K562 (cell line): ENCODE data around the gene EDDM13. TPM values are rescaled to one million over a fixed set of nuclear protein-coding genes. Genes with fewer than 3 reads are reported as not detected.

Experiments
- ATAC-seq: fragments of 200-7000 bp; cut with Tn5 transposase; 3 replicates; pipeline ENCODE4 v1.9.1; 2020; ENCODE audit warnings: moderate library complexity
- BruUV-seq: library from RNA; stranded (reverse); fragments of 400-500 nt; replicated peaks from 2 replicates; lab custom pipeline; 2021; lab: Mats Ljungman, UMichigan
- CTCF ChIA-PET: fragments of 300-600 bp; formaldehyde crosslinking; extraction: SDS; loops from one replicate; lab custom pipeline; 2021; ENCODE audit warnings: low intra/inter-chr PET ratio; lab: Yijun Ruan, JAX
- POLR2A ChIA-PET: fragments of 300-600, 350-650 bp; sonication (Branson Sonifier 250); formaldehyde crosslinking; extraction: SDS; loops from one replicate; lab custom pipeline; 2021; ENCODE audit warnings: antibody characterized with exemption, inconsistent platforms; lab: Yijun Ruan, JAX
- DNase-seq, 4 experiments: peaks; one replicate each; pipeline versions ENCODE4 v3.0.0 to v3.0.0-alpha.2; 2011 to 2018; ENCODE audit warnings: low spot score in 3 of 4, mixed read lengths in 3 of 4; ENCODE audit errors: extremely low read depth in 1 of 4
- FAIRE-seq: peaks from 2 replicates; lab custom pipeline; 2011; peaks lifted over from hg19 to GRCh38; lab: Jason Lieb, UNC
- H2AFZ ChIP-seq: 2 replicates; pipeline ENCODE4 v1.6.0; 2011; ENCODE audit warnings: low read depth, low read length, control low read depth, inconsistent platforms
- H3K27ac ChIP-seq: fragments of 200-600 bp; 3 replicates; pipeline ENCODE4 v1.8.0; 2011; ENCODE audit warnings: low read depth, mild to moderate bottlenecking, control low read depth, inconsistent platforms, low read length, moderate library complexity, mixed read lengths; ENCODE audit errors: extremely low read depth
- H3K27me3 ChIP-seq, 2 experiments: fragments of 300-600 bp in 1 of 2; 2 replicates in 1 of 2; 3 replicates in 1 of 2; pipeline versions ENCODE4 v1.6.0 to v1.8.0; 2011; ENCODE audit warnings: inconsistent platforms in 2 of 2, low read length in 2 of 2, mild to moderate bottlenecking in 1 of 2, mixed read lengths in 1 of 2, moderate library complexity in 1 of 2; ENCODE audit not compliant: control insufficient read depth in 2 of 2, insufficient read depth in 2 of 2
- H3K36me3 ChIP-seq: fragments of 300-600 bp; 3 replicates; pipeline ENCODE4 v1.8.0; 2011; ENCODE audit warnings: mild to moderate bottlenecking, low read length, inconsistent platforms; ENCODE audit not compliant: control insufficient read depth, insufficient read depth
- H3K4me1 ChIP-seq, 2 experiments: fragments of 200-600 bp in 1 of 2; replicated peaks in 1 of 2; 2 replicates in 1 of 2; 3 replicates in 1 of 2; pipeline versions ENCODE4 v1.5.1 to v1.8.0; 2011; ENCODE audit warnings: inconsistent platforms in 2 of 2, low read length in 2 of 2, mild to moderate bottlenecking in 1 of 2, mixed read lengths in 1 of 2, moderate library complexity in 1 of 2; ENCODE audit not compliant: control insufficient read depth in 2 of 2, insufficient read depth in 2 of 2
- H3K4me2 ChIP-seq: 2 replicates; pipeline ENCODE4 v1.6.1; 2011; ENCODE audit warnings: low read length, control low read depth, inconsistent platforms, mixed read lengths; ENCODE audit not compliant: insufficient read depth
- H3K4me3 ChIP-seq: fragments of 200-600 bp; sonication (generic), shearing (Covaris generic); 2 replicates; pipeline ENCODE4 v1.5.1; 2016; ENCODE audit warnings: control low read depth, inconsistent platforms
- H3K79me2 ChIP-seq: fragments of 200-600 bp; 3 replicates; pipeline ENCODE4 v1.8.0; 2011; ENCODE audit warnings: low read length, inconsistent platforms; ENCODE audit not compliant: control insufficient read depth, insufficient read depth
- H3K9ac ChIP-seq, 2 experiments: 2 replicates each; pipeline versions ENCODE4 v1.6.0 to v1.6.1; 2011; ENCODE audit warnings: low read depth in 2 of 2, low read length in 2 of 2, control low read depth in 1 of 2, inconsistent platforms in 1 of 2, mild to moderate bottlenecking in 1 of 2, mixed read lengths in 1 of 2; ENCODE audit not compliant: insufficient read depth in 1 of 2
- H3K9me1 ChIP-seq: one replicate; pipeline ENCODE4 v1.6.0; 2011; ENCODE audit warnings: inconsistent platforms, mild to moderate bottlenecking, low read length, moderate library complexity; ENCODE audit not compliant: control insufficient read depth, insufficient read depth
- H3K9me3 ChIP-seq: replicated peaks from 2 replicates; pipeline ENCODE4 v1.5.1; 2011; ENCODE audit warnings: low read depth, low read length, inconsistent platforms; ENCODE audit not compliant: control insufficient read depth, insufficient read depth
- H4K20me1 ChIP-seq: replicated peaks from 2 replicates; pipeline ENCODE4 v1.6.1; 2011; ENCODE audit warnings: low read length, inconsistent platforms, mixed read lengths; ENCODE audit not compliant: control insufficient read depth, insufficient read depth
- CTCF ChIP-seq, 3 experiments: IDR thresholded peaks in 2 of 3; conservative IDR thresholded peaks in 1 of 3; 2 replicates each; pipeline ENCODE4 v1.5.1; 2011 to 2012; ENCODE audit warnings: low read length in 3 of 3, mild to moderate bottlenecking in 3 of 3, control low read depth in 2 of 3, improper control_type of control experiment in 1 of 3, inconsistent platforms in 1 of 3, low read depth in 1 of 3, mixed read lengths in 1 of 3, moderate library complexity in 1 of 3; ENCODE audit not compliant: insufficient read depth in 2 of 3
- KAT7 ChIP-seq: sonication (generic); formaldehyde crosslinking; IDR thresholded peaks from 2 replicates; pipeline ENCODE4 v1.8.0; 2022; ENCODE audit warnings: missing genetic modification reagents, mild to moderate bottlenecking, borderline replicate concordance
- MLLT1 ChIP-seq, 2 experiments: fragments of 450-650 bp; IDR thresholded peaks; 2 replicates each; pipeline ENCODE4 v1.6.1; 2016
- THAP7 ChIP-seq: fragments of 250-450 bp; sonication (Bioruptor Pico); IDR thresholded peaks from 2 replicates; pipeline ENCODE4 v1.5.0; 2021
- ZNF609 ChIP-seq: sonication (generic); formaldehyde crosslinking; IDR thresholded peaks from 2 replicates; pipeline ENCODE4 v1.8.1; 2023; ENCODE audit warnings: missing genetic modification reagents, mild to moderate bottlenecking, borderline replicate concordance
- ZNF717 ChIP-seq: fragments of 250-450 bp; sonication (Bioruptor Pico); IDR thresholded peaks from 2 replicates; pipeline ENCODE4 v1.5.0; 2021
- ZNF740 ChIP-seq, 3 experiments: fragments of 200-800 bp in 1 of 3; sonication (Bioruptor generic) in 1 of 3; sonication (generic) in 1 of 3; formaldehyde crosslinking in 1 of 3; IDR thresholded peaks; 2 replicates each; pipeline versions ENCODE4 v1.6.1 to v1.8.0; 2016 to 2022; ENCODE audit warnings: mild to moderate bottlenecking in 2 of 3, missing compliant biosample characterization in 2 of 3, missing genetic modification characterization in 2 of 3, missing genetic modification reagents in 1 of 3
- WGBS: fragments of 100-300 bp; shearing (Covaris generic); methylation state at CpG from one replicate; pipeline ENCODE4 v1.1.6; 2016; ENCODE audit warnings: low coverage, mixed read lengths; ENCODE audit not compliant: insufficient coverage; ENCODE audit errors: missing lambda C conversion rate; 5-methylcytosine and 5-hydroxymethylcytosine counted together
- in situ Hi-C: fragments of 300-500 bp; cut with MboI; formaldehyde crosslinking; loops from 4 replicates; pipeline ENCODE4 v1.15.0; 2018; ENCODE audit warnings: inconsistent platforms, mixed read lengths
- intact Hi-C: fragments of 100-400 bp; cut with micrococcal nuclease; formaldehyde crosslinking; loops from 2 replicates; pipeline ENCODE4 v1.14.2; 2022
- polyA plus RNA-seq, 8 experiments: library from polyadenylated mRNA; depleted of rRNA in 4 of 8; stranded (reverse) in 5 of 8; unstranded in 3 of 8; fragments of >200 nt; fragmentation: Nextera tagmentation in 2 of 8; fragmentation: Illumina TruSeq in 1 of 8; extraction: Ambion mirVana in 2 of 8; extraction: Trizol in 1 of 8; gene quantifications; 2 replicates each; pipeline versions ENCODE4 v1.2.1 to v1.2.3, GENCODE V29; 2011 to 2014; ENCODE audit warnings: inconsistent platforms in 1 of 8, missing spikeins in 1 of 8
- total RNA-seq, 7 experiments: library from RNA; depleted of rRNA in 6 of 7; stranded (reverse); fragments of >200 nt in 6 of 7; fragmentation: Illumina TruSeq in 2 of 7; extraction: Trizol in 2 of 7; gene quantifications; 2 replicates each; pipeline versions ENCODE4 v1.2.1 to v1.2.3, GENCODE V29; 2011 to 2021; ENCODE audit warnings: low replicate concordance in 1 of 7

EDDM13 gene
- total and polyA plus RNA-seq, 9 of the 15 experiments (the other 6 are each of a cell fraction or from before 2014, with no cell fraction given): 2.0 to 7.7 (median 4.1) TPM

GRCh38 chr19:56253737-56254136, 18.8 kb upstream of the EDDM13 start (continued):
- peak in 2 of 3 experiments; percentile 50 to 69; a peak in 3 of 6 replicates for TF ChIP-seq CTCF (IDR thresholded peaks at IDR 0.05 in 2 of 3, conservative IDR thresholded peaks at IDR 0.05 in 1 of 3; ENCODE audit: insufficient read depth in 2 of 3, low read depth in 1 of 3, low read length in 3 of 3)

- ATAC-seq (peak; percentile 73), FAIRE-seq (no peak), DNase-seq (peak in 3 of 4 experiments; percentile 21 to 36 (median 21))
- no peaks in the 10 kb centered on the region for H4K20me1 ChIP-seq
- intact Hi-C loops (loop anchor here (10.0 kb wide), 1 partner anchor 287 kb away; no protein-coding TSS in a partner anchor), in situ Hi-C loops (no loop called here)
- 39% methylated on average over 12 of the region's 12 CpGs for WGBS
- no peak overlapping the region for H3K4me3 ChIP-seq
- ChIA-PET POLR2A (no interaction called here), CTCF (no interaction called here)
- H3K9me3 ChIP-seq: 0 out of 2 replicates have a peak, but pooled peaks cover 1% of the 10 kb centered on the region
- H2AFZ ChIP-seq: peak overlapping the region; percentile 17; the same call in 1 of the 2 replicates
- no peaks in the 10 kb centered on the region for H3K27me3 ChIP-seq
- H3K9ac ChIP-seq: no peak overlapping the region; a peak in 1 of 4 replicates
- no peaks in the 10 kb centered on the region for H3K36me3 ChIP-seq
- H3K4me1 ChIP-seq: peaks cover 11 to 17% of the 10 kb centered on the region in 2 experiments
- BruUV-seq: no TSS peak
- no peaks in the 10 kb centered on the region for H3K79me2 ChIP-seq
- H3K27ac ChIP-seq: no peak overlapping the region; the same call in 2 of the 3 replicates
- no peaks in the 10 kb centered on the region for H3K9me1 ChIP-seq
- H3K4me2 ChIP-seq: peak overlapping the region; percentile 34
- TF ChIP-seq ZNF740 (CRISPR knock-in tag; IDR thresholded peaks at IDR 0.05) (peak; percentile 85), ZNF740 (tag; IDR thresholded peaks at IDR 0.05) (0 out of 4 replicates have a peak, but pooled peaks of 1 of the 2 experiments have one; percentile 40), ZNF609 (CRISPR knock-in tag) (no peak), MLLT1 (IDR thresholded peaks at IDR 0.05) (no peak), KAT7 (CRISPR knock-in tag) (no peak), ZNF717 (CRISPR knock-in tag) (no peak), THAP7 (CRISPR knock-in tag) (no peak)
These were observed 14.3 kb upstream of the EDDM13 start for GRCh38 chr19:56258272-56258671.
